ENCODE measurements around the gene GBF1.

The GBF1 gene

DNA sequence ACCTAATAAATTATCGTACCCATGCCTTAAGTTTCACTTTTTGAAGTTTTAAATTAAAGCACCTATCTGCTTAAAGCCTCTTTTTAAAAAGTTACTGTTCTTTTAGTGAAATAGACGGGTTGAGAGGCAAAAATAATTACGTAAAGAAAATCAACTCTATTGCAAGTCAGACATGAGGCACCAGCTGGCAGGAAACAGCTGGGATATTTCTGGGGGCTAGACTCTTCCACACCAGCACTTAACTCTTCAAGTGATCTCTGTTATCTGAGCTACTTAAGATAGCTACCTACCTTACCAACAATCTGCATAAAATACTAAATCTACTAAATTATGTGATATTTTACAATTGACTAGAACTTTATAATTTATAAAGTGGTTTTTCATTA is 35.8 kb downstream of the GBF1 start:
- H3K4me1 ChIP-seq (ENCODE audit: control insufficient read depth, low read depth, low read length), result no peaks in the 10 kb centered on the region
- no peaks in the 10 kb centered on the region for H3K36me3 ChIP-seq (ENCODE audit: control insufficient read depth, low read depth, low read length)
- H3K4me3 ChIP-seq (ENCODE audit: low read length), result no peak overlapping the region
- H3K27me3 ChIP-seq (ENCODE audit: control insufficient read depth, insufficient read depth, low read length), result no peaks in the 10 kb centered on the region
- H3K27ac ChIP-seq (ENCODE audit: low read length), result no peak overlapping the region
- H3K9me3 ChIP-seq (ENCODE audit: control insufficient read depth, low read depth, low read length), result no peaks in the 10 kb centered on the region
- H3K9ac ChIP-seq (ENCODE audit: low read length), result no peak overlapping the region

GRCh38 chr10:102283488-102283887 is 38.2 kb downstream of the GBF1 start:
- Histone ChIP-seq H3K9me3 (ENCODE audit: control insufficient read depth, low read depth, low read length) (no peaks in the 10 kb centered on the region), H3K4me1 (ENCODE audit: control insufficient read depth, low read depth, low read length) (no peaks in the 10 kb centered on the region), H3K27ac (ENCODE audit: low read length) (no peak overlapping the region), H3K4me3 (ENCODE audit: low read length) (no peak overlapping the region), H3K36me3 (ENCODE audit: control insufficient read depth, low read depth, low read length) (no peaks in the 10 kb centered on the region), H3K27me3 (ENCODE audit: control insufficient read depth, insufficient read depth, low read length) (no peaks in the 10 kb centered on the region), H3K9ac (ENCODE audit: low read length) (no peak overlapping the region)

DNA sequence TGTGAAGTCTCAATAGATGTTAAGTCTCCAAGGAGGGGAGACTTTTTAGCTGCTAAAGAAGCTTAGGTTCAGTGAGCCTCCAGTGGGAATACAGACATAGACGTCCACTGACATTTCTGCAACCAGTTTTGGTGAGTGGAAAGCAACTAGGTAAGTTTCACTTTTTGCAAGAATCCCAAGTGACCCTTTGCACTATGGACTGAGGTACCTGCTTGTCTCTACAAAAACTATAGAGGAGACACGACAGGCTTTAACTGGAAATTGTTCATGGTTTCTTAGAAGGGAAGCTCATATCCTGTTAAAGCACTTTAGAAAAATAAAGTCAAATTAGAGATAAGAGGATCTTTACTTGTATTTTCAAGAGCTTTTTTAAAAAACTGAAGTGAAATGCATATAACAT is 38.6 kb downstream of the GBF1 start:
- H3K9ac ChIP-seq (ENCODE audit: low read length), result no peak overlapping the region
- no peaks in the 10 kb centered on the region for H3K4me1 ChIP-seq (ENCODE audit: control insufficient read depth, low read depth, low read length)
- no peaks in the 10 kb centered on the region for H3K9me3 ChIP-seq (ENCODE audit: control insufficient read depth, low read depth, low read length)
- H3K4me3 ChIP-seq (ENCODE audit: low read length), result no peak overlapping the region
- H3K27ac ChIP-seq (ENCODE audit: low read length), result no peak overlapping the region
- no peaks in the 10 kb centered on the region for H3K36me3 ChIP-seq (ENCODE audit: control insufficient read depth, low read depth, low read length)
- no peaks in the 10 kb centered on the region for H3K27me3 ChIP-seq (ENCODE audit: control insufficient read depth, insufficient read depth, low read length)

- Histone ChIP-seq H3K4me1 (ENCODE audit: control insufficient read depth, low read depth, low read length) (no peaks in the 10 kb centered on the region), H3K36me3 (ENCODE audit: control insufficient read depth, low read depth, low read length) (no peaks in the 10 kb centered on the region), H3K9ac (ENCODE audit: low read length) (no peak overlapping the region), H3K27me3 (ENCODE audit: control insufficient read depth, insufficient read depth, low read length) (no peaks in the 10 kb centered on the region), H3K9me3 (ENCODE audit: control insufficient read depth, low read depth, low read length) (no peaks in the 10 kb centered on the region), H3K27ac (ENCODE audit: low read length) (no peak overlapping the region), H3K4me3 (ENCODE audit: low read length) (no peak overlapping the region)
Measured at GRCh38 chr10:102284531-102284930, 39.2 kb downstream of the GBF1 start.

- Histone ChIP-seq H3K36me3 (ENCODE audit: control insufficient read depth, low read depth, low read length) (no peaks in the 10 kb centered on the region), H3K4me1 (ENCODE audit: control insufficient read depth, low read depth, low read length) (no peaks in the 10 kb centered on the region), H3K9ac (ENCODE audit: low read length) (no peak overlapping the region), H3K9me3 (ENCODE audit: control insufficient read depth, low read depth, low read length) (no peaks in the 10 kb centered on the region), H3K27ac (ENCODE audit: low read length) (no peak overlapping the region), H3K4me3 (ENCODE audit: low read length) (no peak overlapping the region), H3K27me3 (ENCODE audit: control insufficient read depth, insufficient read depth, low read length) (no peaks in the 10 kb centered on the region)
Measured at GRCh38 chr10:102285133-102285532, 39.8 kb downstream of the GBF1 start.

GRCh38 chr10:102286216-102286615 is 40.9 kb downstream of the GBF1 start:
- H3K36me3 ChIP-seq (ENCODE audit: control insufficient read depth, low read depth, low read length), result no peaks in the 10 kb centered on the region
- no peaks in the 10 kb centered on the region for H3K9me3 ChIP-seq (ENCODE audit: control insufficient read depth, low read depth, low read length)
- H3K9ac ChIP-seq (ENCODE audit: low read length), result no peak overlapping the region
- H3K27me3 ChIP-seq (ENCODE audit: control insufficient read depth, insufficient read depth, low read length), result no peaks in the 10 kb centered on the region
- no peak overlapping the region for H3K4me3 ChIP-seq (ENCODE audit: low read length)
- H3K4me1 ChIP-seq (ENCODE audit: control insufficient read depth, low read depth, low read length), result no peaks in the 10 kb centered on the region
- H3K27ac ChIP-seq (ENCODE audit: low read length), result no peak overlapping the region

DNA sequence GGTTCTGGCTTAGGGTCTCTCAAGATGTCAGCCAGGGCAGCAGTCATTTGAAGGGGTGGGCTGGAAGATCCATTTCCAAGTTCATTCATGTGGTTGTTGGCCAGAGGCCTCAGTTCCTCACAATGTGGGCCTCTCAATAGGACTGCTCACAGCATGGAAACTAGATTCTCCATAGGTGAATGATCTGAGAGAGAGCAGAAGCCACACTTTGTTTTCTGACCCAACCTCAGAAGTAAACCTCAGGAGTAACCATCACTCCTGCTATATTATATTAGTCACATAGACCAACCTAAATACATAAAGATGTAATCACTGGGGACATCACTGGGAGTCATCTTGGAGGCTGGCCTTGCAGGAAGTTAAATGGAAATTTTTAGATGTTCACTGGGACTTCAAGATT is 42.2 kb downstream of the GBF1 start:
- no peak overlapping the region for H3K4me3 ChIP-seq (ENCODE audit: low read length)
- H3K4me1 ChIP-seq (ENCODE audit: control insufficient read depth, low read depth, low read length), result no peaks in the 10 kb centered on the region
- no peaks in the 10 kb centered on the region for H3K36me3 ChIP-seq (ENCODE audit: control insufficient read depth, low read depth, low read length)
- H3K9ac ChIP-seq (ENCODE audit: low read length), result no peak overlapping the region
- H3K27me3 ChIP-seq (ENCODE audit: control insufficient read depth, insufficient read depth, low read length), result no peaks in the 10 kb centered on the region
- H3K27ac ChIP-seq (ENCODE audit: low read length), result no peak overlapping the region
- H3K9me3 ChIP-seq (ENCODE audit: control insufficient read depth, low read depth, low read length), result no peaks in the 10 kb centered on the region

GRCh38 chr10:102287991-102288390 is 42.7 kb downstream of the GBF1 start:
- H3K4me3 ChIP-seq (ENCODE audit: low read length), result no peak overlapping the region

DNA sequence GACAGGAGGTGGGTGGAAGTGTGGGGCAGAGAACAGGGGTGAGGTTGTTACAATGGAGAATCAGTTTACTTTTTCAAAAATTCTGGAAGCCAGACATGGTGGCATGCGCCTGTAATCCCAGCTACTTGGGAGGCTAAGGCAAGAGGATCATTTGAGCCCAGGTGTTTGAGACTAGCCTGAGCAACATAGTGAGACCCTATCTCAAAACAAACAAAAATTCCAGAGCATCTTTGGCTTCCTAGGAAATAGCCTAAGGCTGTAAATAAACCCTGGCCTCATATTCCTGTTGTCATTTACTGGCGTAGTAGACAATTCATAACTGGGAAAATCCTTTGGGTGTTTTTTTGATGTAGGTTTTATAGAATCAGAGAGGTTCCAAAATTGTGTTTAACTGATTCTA is 44.0 kb downstream of the GBF1 start:
- Histone ChIP-seq H3K27ac (ENCODE audit: low read length) (no peak overlapping the region), H3K9ac (ENCODE audit: low read length) (no peak overlapping the region), H3K36me3 (ENCODE audit: control insufficient read depth, low read depth, low read length) (no peaks in the 10 kb centered on the region), H3K4me3 (ENCODE audit: low read length) (no peak overlapping the region), H3K4me1 (ENCODE audit: control insufficient read depth, low read depth, low read length) (no peaks in the 10 kb centered on the region), H3K27me3 (ENCODE audit: control insufficient read depth, insufficient read depth, low read length) (no peaks in the 10 kb centered on the region), H3K9me3 (ENCODE audit: control insufficient read depth, low read depth, low read length) (no peaks in the 10 kb centered on the region)

More at GRCh38 chr10:102287991-102288390, 42.7 kb downstream of the GBF1 start:
- H3K36me3 ChIP-seq (ENCODE audit: control insufficient read depth, low read depth, low read length), result no peaks in the 10 kb centered on the region
- H3K27me3 ChIP-seq (ENCODE audit: control insufficient read depth, insufficient read depth, low read length), result no peaks in the 10 kb centered on the region
- no peak overlapping the region for H3K9ac ChIP-seq (ENCODE audit: low read length)
- no peaks in the 10 kb centered on the region for H3K9me3 ChIP-seq (ENCODE audit: control insufficient read depth, low read depth, low read length)
- H3K27ac ChIP-seq (ENCODE audit: low read length), result no peak overlapping the region
- H3K4me1 ChIP-seq (ENCODE audit: control insufficient read depth, low read depth, low read length), result no peaks in the 10 kb centered on the region

GRCh38 chr10:102289840-102290239 is 44.5 kb downstream of the GBF1 start:
- Histone ChIP-seq H3K27ac (ENCODE audit: low read length) (no peak overlapping the region), H3K9me3 (ENCODE audit: control insufficient read depth, low read depth, low read length) (no peaks in the 10 kb centered on the region), H3K4me3 (ENCODE audit: low read length) (no peak overlapping the region), H3K36me3 (ENCODE audit: control insufficient read depth, low read depth, low read length) (no peaks in the 10 kb centered on the region), H3K4me1 (ENCODE audit: control insufficient read depth, low read depth, low read length) (no peaks in the 10 kb centered on the region), H3K27me3 (ENCODE audit: control insufficient read depth, insufficient read depth, low read length) (no peaks in the 10 kb centered on the region), H3K9ac (ENCODE audit: low read length) (no peak overlapping the region)

DNA sequence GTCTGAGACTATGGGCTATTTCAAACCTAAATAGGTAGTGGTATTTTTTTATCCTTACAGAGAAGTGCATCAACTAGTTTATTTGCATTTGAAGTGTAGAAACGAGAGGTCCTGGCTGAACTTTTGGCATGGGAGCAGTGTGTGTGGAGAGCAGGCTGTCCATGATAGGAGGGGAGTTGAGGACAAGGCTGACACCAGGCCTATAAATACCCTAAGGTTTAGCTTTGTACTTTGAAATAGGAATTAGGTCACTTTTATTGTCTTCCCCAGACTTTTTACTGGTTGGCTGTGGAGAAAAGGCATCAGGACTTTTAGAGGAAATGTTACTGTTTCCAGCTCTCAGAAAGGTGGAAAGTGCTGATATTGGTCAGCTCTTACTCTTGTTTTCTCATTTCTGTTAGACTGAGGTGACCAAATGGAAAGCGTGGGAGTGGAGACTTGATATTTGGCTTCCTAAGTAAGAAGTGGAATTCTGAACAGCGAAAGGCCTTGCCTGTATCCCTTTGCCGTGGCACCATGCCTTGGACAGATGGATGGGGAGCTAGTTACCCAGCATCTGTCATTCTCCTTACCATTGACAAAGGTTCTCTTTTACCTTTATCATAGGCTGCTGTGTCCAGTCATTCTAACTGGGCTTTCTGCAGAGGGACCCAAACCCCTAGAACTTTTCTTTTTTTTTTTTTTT is 46.0 kb downstream of the GBF1 start:
- no peaks in the 10 kb centered on the region for H3K9me3 ChIP-seq (ENCODE audit: control insufficient read depth, low read depth, low read length)
- no peak overlapping the region for H3K27ac ChIP-seq (ENCODE audit: low read length)
- no peak overlapping the region for H3K4me3 ChIP-seq (ENCODE audit: low read length)
- H3K36me3 ChIP-seq (ENCODE audit: control insufficient read depth, low read depth, low read length), result no peaks in the 10 kb centered on the region
- no peaks in the 10 kb centered on the region for H3K4me1 ChIP-seq (ENCODE audit: control insufficient read depth, low read depth, low read length)
- no peaks in the 10 kb centered on the region for H3K27me3 ChIP-seq (ENCODE audit: control insufficient read depth, insufficient read depth, low read length)
- H3K9ac ChIP-seq (ENCODE audit: low read length), result no peak overlapping the region

DNA sequence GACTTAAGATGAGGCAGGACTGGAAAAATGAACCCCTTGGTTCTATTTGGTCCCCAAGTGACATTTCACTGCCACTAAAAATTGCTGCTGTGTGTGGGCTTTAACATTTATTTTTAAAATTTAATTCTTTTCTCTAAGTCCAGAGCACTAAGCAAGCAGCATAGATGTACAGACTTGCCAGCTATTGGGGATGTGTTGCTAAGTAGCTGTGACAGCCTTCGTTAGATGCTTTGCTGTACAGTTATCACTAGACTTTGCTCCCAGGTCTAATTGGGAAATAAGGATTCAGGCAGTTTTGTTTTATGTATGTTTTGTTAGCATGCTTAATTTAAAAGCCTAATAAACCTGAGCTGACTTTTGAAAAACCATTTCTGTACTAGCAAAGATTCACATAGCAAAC is 51.8 kb downstream of the GBF1 start:
- Histone ChIP-seq H3K9ac (ENCODE audit: low read length) (no peak overlapping the region), H3K27me3 (ENCODE audit: control insufficient read depth, insufficient read depth, low read length) (no peaks in the 10 kb centered on the region), H3K4me1 (ENCODE audit: control insufficient read depth, low read depth, low read length) (no peaks in the 10 kb centered on the region), H3K27ac (ENCODE audit: low read length) (no peak overlapping the region), H3K4me3 (ENCODE audit: low read length) (no peak overlapping the region), H3K36me3 (ENCODE audit: control insufficient read depth, low read depth, low read length) (no peaks in the 10 kb centered on the region), H3K9me3 (ENCODE audit: control insufficient read depth, low read depth, low read length) (no peaks in the 10 kb centered on the region)

Measured in iPS-18a (cell line).